SK-N-SH treated with all-trans-retinoic acid at 6 μM for 48 hours (cell line): ENCODE measurements around the gene ERCC6L.

ENCODE experiments used
- ATAC-seq: fragments of 200-7000 bp; cut with Tn5 transposase; 3 replicates; pipeline ENCODE4 v1.9.1; 2020; ENCODE audit warnings: mild to moderate bottlenecking, moderate library complexity
- ARNTL ChIP-seq: fragments of 450-650 bp; formaldehyde crosslinking; IDR thresholded peaks from 2 replicates; pipeline ENCODE4 v1.5.0; 2020; ENCODE audit warnings: low read depth, mild to moderate bottlenecking, moderate library complexity, borderline replicate concordance
- CSDC2 ChIP-seq: fragments of 250-450 bp; sonication (Bioruptor Pico); IDR thresholded peaks from 2 replicates; pipeline ENCODE4 v1.5.0; 2020; ENCODE audit warnings: mild to moderate bottlenecking, moderate library complexity
- ESRRG ChIP-seq: fragments of 250-450 bp; sonication (Bioruptor Pico); IDR thresholded peaks from 2 replicates; pipeline ENCODE4 v1.6.1; 2021; ENCODE audit warnings: mild to moderate bottlenecking
- ISL1 ChIP-seq: fragments of 250-450 bp; sonication (Bioruptor Pico); IDR thresholded peaks from 2 replicates; pipeline ENCODE4 v2.1.2; 2022; ENCODE audit warnings: mild to moderate bottlenecking, moderate library complexity
- OSR1 ChIP-seq: fragments of 250-450 bp; sonication (Bioruptor Pico); IDR thresholded peaks from 2 replicates; pipeline ENCODE4 v1.8.0; 2022; ENCODE audit warnings: moderate library complexity, mild to moderate bottlenecking, inconsistent platforms
- PATZ1 ChIP-seq: fragments of 250-450 bp; sonication (Bioruptor Pico); IDR thresholded peaks from 2 replicates; pipeline ENCODE4 v1.8.0; 2020; ENCODE audit warnings: mild to moderate bottlenecking, moderate library complexity, borderline replicate concordance
- RARB ChIP-seq: fragments of 250-450 bp; sonication (Bioruptor Pico); IDR thresholded peaks from 2 replicates; pipeline ENCODE4 v1.8.0; 2021; ENCODE audit warnings: mild to moderate bottlenecking, moderate library complexity
- SNAI2 ChIP-seq: fragments of 250-450 bp; sonication (Bioruptor Pico); IDR thresholded peaks from 2 replicates; pipeline ENCODE4 v1.5.0; 2020; ENCODE audit warnings: mild to moderate bottlenecking, moderate library complexity
- TCF4 ChIP-seq: fragments of 250-450 bp; sonication (Bioruptor Pico); IDR thresholded peaks from 2 replicates; pipeline ENCODE4 v1.8.0; 2021; ENCODE audit warnings: mild to moderate bottlenecking, moderate library complexity, borderline replicate concordance
- TOX ChIP-seq: fragments of 250-450 bp; sonication (Bioruptor Pico); IDR thresholded peaks from 2 replicates; pipeline ENCODE4 v1.8.0; 2021; ENCODE audit warnings: mild to moderate bottlenecking, moderate library complexity, borderline replicate concordance
- ZC3H10 ChIP-seq: fragments of 250-450 bp; sonication (Bioruptor Pico); IDR thresholded peaks from 2 replicates; pipeline ENCODE4 v1.5.1; 2021; ENCODE audit warnings: mild to moderate bottlenecking, moderate library complexity
- ZFP3 ChIP-seq: fragments of 250-450 bp; sonication (Bioruptor Pico); IDR thresholded peaks from 2 replicates; pipeline ENCODE4 v1.5.0; 2020; ENCODE audit warnings: mild to moderate bottlenecking, moderate library complexity
- ZFP30 ChIP-seq: fragments of 450-650 bp; formaldehyde crosslinking; IDR thresholded peaks from 2 replicates; pipeline ENCODE4 v1.5.0; 2022; ENCODE audit warnings: mild to moderate bottlenecking, moderate library complexity
- ZNF565 ChIP-seq: fragments of 450-650 bp; formaldehyde crosslinking; conservative IDR thresholded peaks from 2 replicates; pipeline ENCODE4 v1.5.0; 2020; ENCODE audit warnings: low read depth, mild to moderate bottlenecking, moderate library complexity
- ZNF70 ChIP-seq: fragments of 450-650 bp; formaldehyde crosslinking; IDR thresholded peaks from 2 replicates; pipeline ENCODE4 v1.5.0; 2020; ENCODE audit warnings: mild to moderate bottlenecking, moderate library complexity
- ZNF8 ChIP-seq: fragments of 450-650 bp; formaldehyde crosslinking; IDR thresholded peaks from 2 replicates; pipeline ENCODE4 v1.5.0; 2020; ENCODE audit warnings: mild to moderate bottlenecking, moderate library complexity
- TF ChIP-seq, protein P1 (sequence below): fragments of 250-450 bp; sonication (Bioruptor Pico); IDR thresholded peaks from 2 replicates; pipeline ENCODE4 v1.5.1; 2021; ENCODE audit warnings: mild to moderate bottlenecking, moderate library complexity
- TF ChIP-seq, protein P2 (sequence below): fragments of 250-450 bp; sonication (Bioruptor Pico); IDR thresholded peaks from 2 replicates; pipeline ENCODE4 v1.5.1; 2020; ENCODE audit warnings: low read depth, mild to moderate bottlenecking, moderate library complexity

The ERCC6L gene

DNA sequence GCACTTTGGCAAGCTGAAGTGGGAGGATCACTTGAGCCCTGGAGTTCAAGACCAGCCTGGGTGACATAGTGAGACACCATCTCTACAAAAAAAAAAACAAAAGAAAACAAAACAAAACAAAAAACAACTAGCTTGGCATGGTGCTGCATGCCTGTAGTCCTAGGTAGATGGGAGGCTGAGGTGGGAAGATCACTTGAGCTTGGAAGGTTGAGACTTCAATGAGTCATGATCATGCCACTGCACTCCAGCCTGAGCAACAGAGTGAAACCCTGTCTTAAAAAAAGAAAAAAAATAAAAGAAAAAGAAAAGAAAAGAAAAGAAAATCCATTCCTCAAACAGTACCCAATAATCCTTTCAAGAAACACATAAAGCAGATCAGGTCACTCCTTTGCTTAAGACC is 14.9 kb upstream of the ERCC6L start:
- no peak for TF ChIP-seq OSR1
- no peak for ATAC-seq

GRCh38 chrX:72247206-72247942 is 8.5 kb upstream of the ERCC6L start:
- no peak for TF ChIP-seq SNAI2 (CRISPR knock-in tag)
- no peak for TF ChIP-seq TOX (CRISPR knock-in tag)
- no peak for TF ChIP-seq PATZ1 (CRISPR knock-in tag)
- TF ChIP-seq ZFP30: no peak
- no peak for TF ChIP-seq RARB (CRISPR knock-in tag)
- no peak for TF ChIP-seq ZNF8 (CRISPR knock-in tag)
- TF ChIP-seq ISL1: no peak
- TF ChIP-seq, protein P1, sequence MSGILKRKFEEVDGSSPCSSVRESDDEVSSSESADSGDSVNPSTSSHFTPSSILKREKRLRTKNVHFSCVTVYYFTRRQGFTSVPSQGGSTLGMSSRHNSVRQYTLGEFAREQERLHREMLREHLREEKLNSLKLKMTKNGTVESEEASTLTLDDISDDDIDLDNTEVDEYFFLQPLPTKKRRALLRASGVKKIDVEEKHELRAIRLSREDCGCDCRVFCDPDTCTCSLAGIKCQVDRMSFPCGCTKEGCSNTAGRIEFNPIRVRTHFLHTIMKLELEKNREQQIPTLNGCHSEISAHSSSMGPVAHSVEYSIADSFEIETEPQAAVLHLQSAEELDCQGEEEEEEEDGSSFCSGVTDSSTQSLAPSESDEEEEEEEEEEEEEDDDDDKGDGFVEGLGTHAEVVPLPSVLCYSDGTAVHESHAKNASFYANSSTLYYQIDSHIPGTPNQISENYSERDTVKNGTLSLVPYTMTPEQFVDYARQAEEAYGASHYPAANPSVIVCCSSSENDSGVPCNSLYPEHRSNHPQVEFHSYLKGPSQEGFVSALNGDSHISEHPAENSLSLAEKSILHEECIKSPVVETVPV (CRISPR knock-in tag): no peak
- no peak for TF ChIP-seq TCF4 (CRISPR knock-in tag)
- no peak for ATAC-seq

DNA sequence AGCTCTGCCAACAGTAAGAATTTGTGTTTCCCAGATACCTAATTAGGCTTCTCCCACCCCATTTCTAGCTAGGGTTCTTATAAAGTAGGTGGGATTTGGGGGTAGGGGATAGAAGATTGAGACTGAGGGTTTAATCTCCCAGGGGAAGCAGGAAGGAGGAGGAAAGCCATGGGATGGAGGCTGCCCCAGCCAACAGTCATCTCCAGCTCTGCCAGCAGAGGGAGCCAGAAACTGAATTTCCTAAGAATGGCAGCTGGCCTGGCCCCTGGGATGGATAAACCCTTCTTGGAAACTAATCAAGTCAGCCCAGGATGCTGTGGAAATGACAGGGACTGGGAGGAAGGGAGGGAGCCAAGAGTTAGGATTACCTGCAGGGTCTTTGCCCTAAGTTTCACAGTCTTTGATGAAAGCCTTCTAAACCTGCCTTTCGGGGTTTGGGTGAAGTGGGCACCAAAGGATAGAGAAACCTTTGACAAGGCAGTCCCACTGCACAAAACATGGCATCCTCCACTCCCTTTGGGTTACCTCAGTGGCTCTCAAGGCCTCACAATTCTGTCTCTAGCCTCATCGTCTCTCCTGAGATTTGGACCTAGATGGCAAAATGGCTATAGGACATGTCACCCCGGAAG is 6.7 kb upstream of the ERCC6L start:
- TF ChIP-seq ZNF70 (peak; percentile 52; the same call in 1 of the 2 replicates), TOX (CRISPR knock-in tag) (no peak), PATZ1 (CRISPR knock-in tag) (no peak), ZNF565 (CRISPR knock-in tag) (no peak), ZFP30 (no peak), OSR1 (no peak), CSDC2 (CRISPR knock-in tag) (no peak)

DNA sequence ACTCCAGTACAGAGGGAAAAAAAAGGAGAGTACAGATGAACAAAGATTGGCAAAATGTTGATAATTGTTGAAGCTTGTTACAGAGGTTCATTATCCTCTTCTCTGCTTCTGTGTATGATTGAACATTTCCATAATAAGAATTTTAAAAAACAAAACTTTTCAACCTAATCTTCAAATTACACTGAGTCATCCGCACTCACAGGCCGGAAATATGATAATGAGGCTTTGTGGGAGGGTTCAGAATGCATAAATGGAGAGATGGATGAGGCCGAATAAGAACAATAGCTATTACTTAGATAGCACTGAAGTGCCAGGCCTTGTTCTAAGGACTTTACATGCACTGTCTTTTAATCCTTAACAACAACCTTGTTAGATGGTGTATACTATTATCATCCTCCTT is 4.6 kb upstream of the ERCC6L start:
- ATAC-seq: peak; percentile 19; the same call in 1 of the 3 replicates
- TF ChIP-seq ZFP3: no peak
- TF ChIP-seq, protein P2, sequence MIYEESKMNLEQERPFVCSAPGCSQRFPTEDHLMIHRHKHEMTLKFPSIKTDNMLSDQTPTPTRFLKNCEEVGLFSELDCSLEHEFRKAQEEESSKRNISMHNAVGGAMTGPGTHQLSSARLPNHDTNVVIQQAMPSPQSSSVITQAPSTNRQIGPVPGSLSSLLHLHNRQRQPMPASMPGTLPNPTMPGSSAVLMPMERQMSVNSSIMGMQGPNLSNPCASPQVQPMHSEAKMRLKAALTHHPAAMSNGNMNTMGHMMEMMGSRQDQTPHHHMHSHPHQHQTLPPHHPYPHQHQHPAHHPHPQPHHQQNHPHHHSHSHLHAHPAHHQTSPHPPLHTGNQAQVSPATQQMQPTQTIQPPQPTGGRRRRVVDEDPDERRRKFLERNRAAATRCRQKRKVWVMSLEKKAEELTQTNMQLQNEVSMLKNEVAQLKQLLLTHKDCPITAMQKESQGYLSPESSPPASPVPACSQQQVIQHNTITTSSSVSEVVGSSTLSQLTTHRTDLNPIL (CRISPR knock-in tag): no peak
- no peak for TF ChIP-seq ZNF8 (CRISPR knock-in tag)
- TF ChIP-seq ARNTL (CRISPR knock-in tag): no peak
- no peak for TF ChIP-seq TOX (CRISPR knock-in tag)
- no peak for TF ChIP-seq ZC3H10 (CRISPR knock-in tag)
- TF ChIP-seq, protein P1 (CRISPR knock-in tag): no peak
- TF ChIP-seq OSR1: no peak

More for the DNA sequence above, 6.7 kb upstream of the ERCC6L start:
- peak; percentile 93 for ATAC-seq

DNA sequence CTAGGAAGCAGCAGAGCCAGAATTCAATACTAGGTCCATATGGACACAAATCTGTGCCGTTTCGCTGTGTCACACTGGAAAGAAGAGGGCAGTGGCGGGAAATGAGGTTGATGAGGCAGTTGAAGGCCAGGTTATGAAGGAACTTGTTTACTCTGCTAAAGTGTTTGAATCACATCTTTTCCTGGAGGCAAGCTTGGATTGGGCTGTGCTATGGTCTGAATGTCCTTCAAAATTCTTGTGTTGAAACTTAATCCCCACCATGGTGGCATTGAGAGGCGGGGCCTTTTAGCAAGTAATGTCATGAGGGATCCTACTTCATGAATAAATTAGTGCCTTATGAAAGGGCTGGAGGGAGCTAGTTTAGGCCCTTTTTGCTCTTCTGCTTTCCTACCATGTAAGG is 2.1 kb upstream of the ERCC6L start:
- no peak for TF ChIP-seq ZFP30
- no peak for TF ChIP-seq ESRRG
- no peak for ATAC-seq
